Lower leg skin (tissue), 3 donors: ENCODE measurements around the gene LRRC8A.

ENCODE experiments used
- POLR2A ChIP-seq, 2 donors: fragments of 450-650 bp; IDR thresholded peaks; one replicate each; pipeline ENCODE4 v1.6.1; 2016 to 2017; ENCODE audit warnings: antibody characterized with exemption in 2 of 2, mild to moderate bottlenecking in 1 of 2, moderate library complexity in 1 of 2
- TF ChIP-seq, protein P1 (sequence below), 3 donors: fragments of 450-650 bp; IDR thresholded peaks; one replicate each; pipeline ENCODE4 v1.5.1; 2016; ENCODE audit warnings: antibody characterized with exemption in 3 of 3, mild to moderate bottlenecking in 3 of 3, moderate library complexity in 2 of 3

DNA sequence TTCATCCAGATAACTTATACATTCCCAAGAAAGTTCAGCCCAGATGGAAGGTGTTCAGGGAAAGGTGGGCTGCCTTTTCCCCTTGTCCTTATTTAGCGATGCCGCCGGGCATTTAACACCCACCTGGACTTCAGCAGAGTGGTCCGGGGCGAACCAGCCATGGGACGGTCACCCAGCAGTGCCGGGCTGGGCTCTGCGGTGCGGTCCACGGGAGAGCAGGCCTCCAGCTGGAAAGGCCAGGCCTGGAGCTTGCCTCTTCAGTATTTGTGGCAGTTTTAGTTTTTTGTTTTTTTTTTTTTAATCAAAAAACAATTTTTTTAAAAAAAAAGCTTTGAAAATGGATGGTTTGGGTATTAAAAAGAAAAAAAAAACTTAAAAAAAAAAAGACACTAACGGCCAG is 34.8 kb downstream of the LRRC8A start:
- TF ChIP-seq POLR2A (IDR thresholded peaks at IDR 0.05) = no peak
- TF ChIP-seq, protein P1, sequence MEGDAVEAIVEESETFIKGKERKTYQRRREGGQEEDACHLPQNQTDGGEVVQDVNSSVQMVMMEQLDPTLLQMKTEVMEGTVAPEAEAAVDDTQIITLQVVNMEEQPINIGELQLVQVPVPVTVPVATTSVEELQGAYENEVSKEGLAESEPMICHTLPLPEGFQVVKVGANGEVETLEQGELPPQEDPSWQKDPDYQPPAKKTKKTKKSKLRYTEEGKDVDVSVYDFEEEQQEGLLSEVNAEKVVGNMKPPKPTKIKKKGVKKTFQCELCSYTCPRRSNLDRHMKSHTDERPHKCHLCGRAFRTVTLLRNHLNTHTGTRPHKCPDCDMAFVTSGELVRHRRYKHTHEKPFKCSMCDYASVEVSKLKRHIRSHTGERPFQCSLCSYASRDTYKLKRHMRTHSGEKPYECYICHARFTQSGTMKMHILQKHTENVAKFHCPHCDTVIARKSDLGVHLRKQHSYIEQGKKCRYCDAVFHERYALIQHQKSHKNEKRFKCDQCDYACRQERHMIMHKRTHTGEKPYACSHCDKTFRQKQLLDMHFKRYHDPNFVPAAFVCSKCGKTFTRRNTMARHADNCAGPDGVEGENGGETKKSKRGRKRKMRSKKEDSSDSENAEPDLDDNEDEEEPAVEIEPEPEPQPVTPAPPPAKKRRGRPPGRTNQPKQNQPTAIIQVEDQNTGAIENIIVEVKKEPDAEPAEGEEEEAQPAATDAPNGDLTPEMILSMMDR (IDR thresholded peaks at IDR 0.05) = no peak
